HG02970 (cell line): ENCODE results near the gene UBE2I.
A peak's percentile ranks its signal among the peaks of the same experiment; 100 is the strongest.
"Not testable (repeated sequence)": the region's sequence is repeated elsewhere in the genome, so short reads cannot be mapped to it uniquely, and the experiment has no call there.

Source experiments
- ATAC-seq: cut with Tn5 transposase; IDR thresholded peaks from one replicate; pipeline ENCODE4 v1.9.1; 2021; ENCODE audit warnings: mild to moderate bottlenecking, moderate library complexity, moderate number of reproducible peaks; ENCODE audit not compliant: unreplicated experiment, low FRiP score

The UBE2I gene

DNA sequence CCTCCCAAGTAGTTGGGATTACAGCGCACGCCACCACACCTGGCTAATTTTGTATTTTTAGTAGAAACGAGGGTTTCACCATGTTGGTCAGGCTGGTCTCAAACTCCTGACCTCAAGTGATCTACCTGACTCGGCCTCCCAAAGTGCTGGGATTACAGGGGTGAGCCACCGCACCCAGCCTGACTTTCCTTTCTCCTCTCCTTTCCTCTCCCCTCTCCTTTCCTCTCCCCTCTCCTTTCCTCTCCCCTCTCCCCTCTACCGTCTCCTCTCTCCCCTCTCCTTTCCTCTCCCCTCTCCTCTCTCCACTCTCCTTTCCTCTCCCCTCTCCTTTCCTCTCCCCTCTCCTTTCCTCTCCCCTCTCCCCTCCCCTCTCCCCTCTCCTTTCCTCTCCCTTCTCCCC lies 17.2 kb upstream of the UBE2I start:
- ATAC-seq: not testable (repeated sequence)

GRCh38 chr16:1292808-1293207 lies 16.6 kb upstream of the UBE2I start:
- ATAC-seq: not testable (repeated sequence)

- ATAC-seq: no peak
Observed at GRCh38 chr16:1293921-1294656, 15.3 kb upstream of the UBE2I start.

DNA sequence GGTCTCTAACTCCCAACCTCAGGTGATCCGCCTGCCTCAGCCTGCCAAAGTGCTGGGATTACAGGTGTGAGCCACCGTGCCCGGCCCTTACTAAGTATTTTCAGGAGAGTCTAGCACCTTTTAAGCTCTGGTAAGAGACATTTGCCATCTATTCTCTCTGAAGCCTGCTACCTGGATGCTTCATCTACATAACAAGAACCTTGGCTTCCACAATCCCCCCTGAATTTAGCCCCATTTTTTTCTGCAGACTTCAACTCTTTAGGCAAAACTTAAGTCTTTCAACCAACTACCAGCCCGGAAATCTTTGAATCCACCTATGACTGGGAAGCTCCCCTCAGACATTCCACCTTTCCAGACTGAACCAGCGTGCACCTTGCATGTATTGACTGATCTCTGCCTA lies 14.0 kb upstream of the UBE2I start:
- no peak for ATAC-seq

DNA sequence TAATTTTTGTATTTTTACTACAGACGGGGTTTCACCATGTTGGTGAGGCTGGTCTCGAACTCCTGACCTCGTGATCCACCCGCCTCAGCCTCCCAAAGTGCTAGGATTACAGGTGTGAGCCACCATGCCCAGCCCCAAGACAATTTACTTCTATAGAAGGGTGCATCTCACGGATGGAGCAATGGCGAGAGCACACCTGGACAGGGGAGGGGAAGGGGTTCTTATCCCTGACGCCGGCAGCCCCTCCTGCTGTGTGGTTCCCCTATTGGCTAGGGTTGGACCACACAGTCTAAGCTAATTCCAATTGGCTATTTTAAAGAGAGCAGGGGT lies 12.8 kb upstream of the UBE2I start:
- not testable (repeated sequence) for ATAC-seq

DNA sequence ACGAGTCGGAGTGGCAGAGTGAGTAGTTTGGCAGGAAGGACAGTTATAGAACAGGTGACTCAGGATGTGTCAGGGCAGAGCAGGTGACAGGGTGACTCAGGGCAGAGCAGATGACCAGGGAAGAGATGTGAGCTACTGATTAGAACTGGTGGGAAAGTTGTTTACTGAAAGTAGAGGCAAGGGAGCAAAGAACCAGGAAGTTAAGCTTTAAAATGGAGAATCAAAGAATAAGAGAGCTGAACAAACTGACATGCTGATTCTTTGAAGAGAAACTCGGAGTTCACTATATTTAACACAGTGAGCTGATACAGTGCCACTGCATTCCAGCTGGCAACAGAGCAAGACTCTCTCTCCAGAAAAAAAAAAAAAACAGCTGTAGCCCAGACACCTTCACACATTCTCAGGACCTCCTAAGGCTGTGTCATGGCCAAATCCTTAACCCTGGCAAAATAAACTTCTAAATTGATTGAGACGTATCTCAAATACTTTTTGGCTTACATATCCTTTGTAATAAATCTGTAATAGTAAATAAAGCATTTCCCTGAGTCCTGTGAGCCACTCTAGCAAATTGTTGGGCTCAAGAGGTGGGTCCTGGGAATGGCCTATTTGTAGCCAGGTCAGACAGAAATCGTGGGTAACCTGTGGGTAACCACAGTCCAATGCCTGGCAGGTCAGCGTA lies 12.3 kb upstream of the UBE2I start:
- ATAC-seq: no peak

GRCh38 chr16:1298406-1298805 lies 11.0 kb upstream of the UBE2I start:
- no peak for ATAC-seq

DNA sequence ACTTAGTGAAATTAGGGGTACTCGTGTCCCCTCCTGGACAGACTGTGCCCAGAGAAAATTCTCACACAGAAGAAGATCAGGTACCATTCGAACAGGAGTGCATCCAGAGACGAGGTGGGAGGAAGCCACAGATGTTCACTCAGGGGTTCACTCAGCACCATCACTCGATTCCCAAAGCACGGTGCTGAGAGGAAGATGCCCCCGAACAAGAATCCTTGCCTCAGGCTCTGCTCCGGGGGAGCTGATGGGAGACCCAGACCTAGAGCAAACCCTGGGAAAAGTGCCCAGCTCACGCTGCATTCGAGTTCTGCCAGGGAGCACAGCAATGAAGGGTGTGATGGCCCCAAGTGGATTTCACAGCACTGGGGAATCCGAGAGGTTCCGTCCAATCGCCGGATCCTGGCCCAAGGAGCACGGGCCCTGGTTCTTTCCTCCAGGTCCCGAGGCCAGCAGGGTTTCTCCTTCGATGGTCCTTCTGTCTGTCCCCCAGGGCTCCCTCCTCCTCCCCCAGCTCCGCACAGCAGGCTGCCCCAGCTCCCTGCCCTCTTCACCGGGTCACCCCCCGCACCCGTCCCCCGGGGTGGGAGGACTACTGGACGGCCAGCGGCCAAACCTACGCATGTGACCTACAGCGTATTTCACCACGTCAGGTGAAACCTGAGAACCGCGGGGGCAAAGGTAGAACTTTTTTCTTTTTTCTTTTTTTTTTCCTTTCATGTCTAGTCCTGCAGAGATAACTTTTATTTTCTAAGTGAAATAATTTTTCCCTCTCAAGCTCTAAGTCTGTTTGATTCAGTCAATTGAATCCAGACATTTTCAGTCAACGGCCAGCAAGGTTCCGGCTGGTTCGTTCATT lies 10.2 kb upstream of the UBE2I start:
- no peak for ATAC-seq

- no peak for ATAC-seq
Observed at GRCh38 chr16:1299868-1300203, 9.6 kb upstream of the UBE2I start.

GRCh38 chr16:1300664-1301476 lies 8.6 kb upstream of the UBE2I start:
- no peak for ATAC-seq

DNA sequence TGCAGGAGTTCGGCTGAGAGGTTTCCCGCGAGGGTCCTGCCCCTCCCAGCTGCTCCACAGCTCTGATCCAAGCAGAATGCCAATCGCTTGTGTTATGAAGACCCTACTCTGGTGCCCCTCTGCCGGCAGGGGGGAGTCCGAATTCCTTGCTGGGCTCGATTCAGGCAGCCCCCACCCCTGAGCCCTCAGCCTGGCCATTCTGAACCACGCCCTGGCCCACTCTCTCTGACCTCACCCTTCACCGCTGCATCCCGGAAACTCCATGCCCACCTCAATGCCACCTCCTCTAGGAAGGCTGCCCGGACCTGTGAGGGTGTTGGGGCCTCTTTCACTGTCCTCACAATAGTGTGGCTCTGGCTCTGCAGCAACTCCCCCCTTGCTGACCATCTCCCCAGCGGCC lies 7.9 kb upstream of the UBE2I start:
- ATAC-seq: no peak

DNA sequence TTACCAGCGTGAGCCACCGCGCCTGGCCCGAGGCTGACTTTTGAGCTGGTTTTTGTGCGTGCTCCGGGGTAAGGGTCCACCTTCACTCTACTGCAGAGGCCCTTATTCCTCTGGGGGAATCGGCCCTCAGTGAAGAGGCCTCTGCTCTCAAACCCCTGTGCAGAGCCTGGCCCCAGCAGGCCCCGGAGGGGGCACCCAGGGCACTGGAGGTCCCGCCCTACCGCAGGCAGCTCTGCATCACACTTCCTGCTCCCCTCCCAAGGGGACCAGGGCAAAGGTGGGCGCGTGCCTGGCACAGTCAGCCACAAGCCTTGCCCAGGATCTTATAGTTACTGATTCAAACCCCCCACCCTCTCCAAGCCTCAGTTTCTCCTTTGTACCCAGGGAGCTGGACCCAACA lies 3.6 kb upstream of the UBE2I start:
- ATAC-seq: no peak

- ATAC-seq: no peak
Observed at GRCh38 chr16:1306334-1306733, 3.1 kb upstream of the UBE2I start.

GRCh38 chr16:1308036-1308976 lies 1.1 kb upstream of the UBE2I start:
- no peak for ATAC-seq

DNA sequence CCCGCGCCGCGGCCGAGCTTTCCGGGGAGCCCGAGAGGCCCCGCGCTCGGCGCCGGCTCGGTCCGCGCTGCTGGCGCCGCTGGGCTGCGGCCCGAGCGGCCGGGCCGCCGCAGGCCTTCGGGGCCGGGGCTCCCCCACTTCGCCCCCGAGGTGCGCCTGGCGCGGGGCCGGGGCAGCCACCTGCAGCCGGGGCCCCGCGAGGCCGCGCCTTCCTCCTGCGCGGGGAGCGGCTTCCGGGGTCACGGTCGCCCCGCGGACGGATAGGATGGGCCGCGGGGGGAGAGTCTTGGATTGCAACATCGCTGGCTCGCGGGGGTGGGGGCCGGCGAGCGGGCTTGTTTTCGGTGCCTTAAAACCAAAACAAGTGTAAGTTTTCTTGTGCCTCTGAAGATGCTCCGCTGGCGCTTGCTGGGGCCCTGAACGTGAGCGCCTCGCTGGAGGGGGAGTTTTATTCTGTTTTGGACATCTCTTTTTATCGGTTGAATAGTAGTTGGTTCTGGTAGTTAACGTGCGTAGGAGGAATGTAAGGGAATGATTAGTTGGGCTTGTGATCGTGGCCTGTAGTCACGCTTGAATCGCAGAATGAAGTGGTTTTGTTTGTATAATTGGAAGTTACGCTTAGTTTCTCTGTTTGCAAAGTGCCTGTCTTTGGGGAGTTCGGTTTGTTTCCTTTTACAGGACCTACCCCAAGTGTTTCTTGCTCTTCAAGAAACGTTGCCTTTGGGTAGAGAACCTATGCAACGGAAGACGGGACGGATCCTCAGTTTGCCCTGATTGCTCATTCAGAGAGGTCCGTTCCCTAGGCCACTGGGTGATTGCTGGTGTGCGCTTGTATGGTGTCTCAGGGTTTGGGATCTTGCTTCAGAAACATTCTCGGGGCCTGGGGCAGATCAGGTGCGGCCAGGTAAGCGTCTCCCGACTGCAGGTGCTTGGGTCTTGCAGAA lies 724 bp downstream of the UBE2I start:
- ATAC-seq: peak; percentile 21

DNA sequence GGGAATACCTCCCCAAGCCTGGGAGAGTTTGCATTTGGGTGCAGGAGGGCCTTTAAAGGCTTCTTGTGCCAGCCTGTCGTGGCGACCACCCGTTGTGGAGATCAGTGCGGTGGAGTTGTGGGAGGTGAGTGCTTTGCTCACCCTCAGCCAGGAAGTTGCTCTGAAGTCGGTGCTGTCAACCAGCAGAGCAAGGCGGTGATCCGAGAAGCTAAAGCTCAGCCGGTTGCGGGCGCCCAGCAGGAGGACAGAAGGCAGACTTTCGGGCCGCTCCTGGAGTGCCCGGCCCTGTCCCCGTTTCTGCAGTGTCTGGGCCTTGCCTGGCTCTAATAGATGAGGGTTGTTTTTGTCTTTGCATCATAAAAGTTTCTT lies 1.4 kb downstream of the UBE2I start:
- no peak for ATAC-seq

DNA sequence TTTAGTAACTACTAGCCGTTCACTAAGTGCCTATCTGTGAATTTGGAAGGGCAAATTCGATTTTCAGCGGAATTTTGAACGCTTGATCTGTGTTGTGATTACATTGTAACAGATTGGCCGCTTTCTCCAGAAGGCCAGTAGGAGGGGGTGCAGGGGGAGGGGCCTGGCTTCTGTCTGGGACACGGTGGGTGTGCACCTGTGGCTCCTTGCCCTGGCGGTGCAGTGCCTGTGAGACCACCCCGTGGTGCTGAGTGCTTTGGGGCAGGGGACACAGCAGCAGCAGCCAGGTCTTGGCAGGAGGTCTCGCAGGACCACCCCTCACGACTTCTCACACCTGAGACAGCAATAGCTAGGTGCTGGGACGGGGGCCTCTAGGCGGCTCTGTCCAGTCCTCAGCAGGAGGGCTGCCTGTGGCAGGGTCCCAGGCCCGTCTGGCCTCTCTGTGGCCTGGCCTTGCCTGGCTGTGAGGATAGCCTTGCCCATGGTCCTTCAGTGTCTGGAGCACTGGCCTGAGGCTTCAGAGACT lies 1.8 kb downstream of the UBE2I start:
- no peak for ATAC-seq

GRCh38 chr16:1311738-1312466 lies 2.5 kb downstream of the UBE2I start:
- no peak for ATAC-seq
